ENCODE measurements around the gene EPHA8.

Gene EPHA8

DNA sequence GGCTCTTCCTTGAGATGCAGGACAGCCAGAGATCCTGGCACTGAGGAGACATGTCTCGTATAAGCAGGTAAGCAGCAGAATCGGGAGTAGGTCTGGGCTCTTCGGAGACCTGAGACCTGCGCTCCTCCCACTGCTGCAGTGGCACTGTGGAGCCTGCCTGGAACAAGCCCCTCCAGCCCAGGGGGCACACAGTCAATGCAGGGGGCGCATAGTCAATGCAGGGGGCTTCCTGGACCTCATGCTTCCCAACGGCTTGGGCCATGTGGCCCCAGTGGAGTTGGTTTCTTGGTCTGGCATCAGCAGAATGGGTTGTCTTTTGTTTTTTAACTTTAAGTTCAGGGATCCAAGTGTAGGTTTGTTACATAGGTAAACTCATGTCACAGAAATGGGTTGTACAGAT is 27.9 kb upstream of the EPHA8 start:
- no peak for DNase-seq (ENCODE audit: low read depth in 2 of 3, low spot score in 1 of 3)

DNA sequence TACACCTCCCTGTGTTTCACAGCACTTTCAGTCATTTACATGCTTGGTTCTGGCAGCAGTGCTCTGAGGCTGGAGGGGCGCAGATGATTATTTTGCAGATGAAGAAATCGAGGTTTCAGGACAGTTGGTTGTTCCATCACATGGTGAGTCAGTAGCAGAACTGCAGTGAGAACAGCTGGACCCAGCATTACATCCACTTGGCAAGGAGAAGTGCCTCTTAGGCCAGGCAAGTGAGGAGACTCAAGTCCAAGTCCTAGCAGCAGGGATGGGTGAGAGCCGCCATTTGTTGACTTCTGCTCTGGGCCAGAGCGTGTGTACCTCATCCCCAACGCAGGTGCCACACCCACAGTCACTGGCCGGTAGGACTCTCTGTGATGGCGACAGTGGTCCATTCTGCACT is 26.8 kb upstream of the EPHA8 start:
- no peak for DNase-seq (ENCODE audit: low read depth in 2 of 3, low spot score in 1 of 3)

- DNase-seq (ENCODE audit: low read depth in 2 of 3, low spot score in 1 of 3): no peak
These were observed 25.7 kb upstream of the EPHA8 start for GRCh38 chr1:22537441-22538139.

GRCh38 chr1:22539510-22540118 is 23.7 kb upstream of the EPHA8 start:
- DNase-seq (ENCODE audit: low read depth in 2 of 3, low spot score in 1 of 3): no peak

GRCh38 chr1:22540337-22540736 is 23.0 kb upstream of the EPHA8 start:
- DNase-seq (ENCODE audit: low read depth in 2 of 3, low spot score in 1 of 3): no peak

DNA sequence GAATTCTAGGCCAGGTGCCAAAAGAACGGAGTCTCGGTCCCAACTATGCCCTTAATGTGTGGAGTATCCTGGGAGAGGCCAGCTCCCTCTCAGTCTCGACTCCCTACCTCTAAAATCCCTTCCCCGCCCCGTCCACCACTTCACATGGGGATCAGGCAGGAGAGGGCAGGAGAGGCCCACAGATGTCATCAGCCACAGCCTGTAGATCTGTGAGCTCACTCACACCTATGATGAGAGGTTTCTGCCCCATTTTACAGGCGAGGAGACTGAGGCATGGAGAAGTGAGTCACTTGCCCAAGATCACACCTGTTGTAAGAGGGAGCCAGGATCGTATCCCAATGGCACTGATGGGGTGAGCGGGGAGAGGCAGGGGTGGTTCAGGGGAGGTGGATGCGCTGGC is 20.4 kb upstream of the EPHA8 start:
- DNase-seq (ENCODE audit: low read depth in 2 of 3, low spot score in 1 of 3): no peak

DNA sequence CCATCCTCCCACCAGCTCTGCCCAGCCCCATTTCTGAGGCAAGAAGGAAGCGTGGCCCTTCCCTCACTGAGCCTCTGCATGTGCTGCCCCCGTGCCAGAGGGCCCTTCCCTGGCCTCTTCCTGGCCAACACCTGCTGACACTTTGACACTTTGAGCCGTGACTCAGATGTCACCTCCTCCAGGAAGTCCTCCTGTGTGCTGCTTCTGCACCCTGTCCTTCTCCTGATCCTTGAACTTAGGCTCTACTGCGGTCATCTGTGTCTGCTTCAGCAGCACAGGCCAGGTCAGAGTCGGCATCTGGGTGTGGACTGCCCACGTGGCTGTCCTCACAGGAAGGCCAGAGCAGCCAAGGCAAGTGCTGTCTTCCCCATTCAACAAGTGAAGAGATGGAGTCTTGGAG is 19.6 kb upstream of the EPHA8 start:
- no peak for DNase-seq (ENCODE audit: low read depth in 2 of 3, low spot score in 1 of 3)

- no peak for DNase-seq (ENCODE audit: low read depth in 2 of 3, low spot score in 1 of 3)
These were observed 18.7 kb upstream of the EPHA8 start for GRCh38 chr1:22544606-22545005.

DNA sequence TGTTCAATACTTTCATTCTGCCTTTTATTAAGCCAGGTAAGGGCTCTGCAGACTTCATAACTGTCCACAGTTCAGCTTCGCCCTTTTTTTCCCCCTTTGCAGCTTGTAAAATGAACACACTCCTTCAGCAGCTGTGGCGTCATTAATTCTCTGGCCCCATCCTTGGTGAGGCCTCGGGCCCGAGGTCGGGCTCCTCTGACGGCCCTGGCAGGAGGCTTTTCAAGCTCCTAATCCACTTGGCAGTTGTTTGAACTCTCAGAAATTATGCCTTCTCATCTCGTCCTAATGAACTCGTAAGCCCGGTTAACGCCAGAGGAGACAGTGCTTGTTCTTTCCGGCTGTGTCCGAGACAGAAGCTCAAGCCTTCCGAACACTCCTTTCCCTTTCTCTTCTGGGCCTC is 18.1 kb upstream of the EPHA8 start:
- DNase-seq (ENCODE audit: low read depth in 2 of 3, low spot score in 1 of 3): no peak

DNA sequence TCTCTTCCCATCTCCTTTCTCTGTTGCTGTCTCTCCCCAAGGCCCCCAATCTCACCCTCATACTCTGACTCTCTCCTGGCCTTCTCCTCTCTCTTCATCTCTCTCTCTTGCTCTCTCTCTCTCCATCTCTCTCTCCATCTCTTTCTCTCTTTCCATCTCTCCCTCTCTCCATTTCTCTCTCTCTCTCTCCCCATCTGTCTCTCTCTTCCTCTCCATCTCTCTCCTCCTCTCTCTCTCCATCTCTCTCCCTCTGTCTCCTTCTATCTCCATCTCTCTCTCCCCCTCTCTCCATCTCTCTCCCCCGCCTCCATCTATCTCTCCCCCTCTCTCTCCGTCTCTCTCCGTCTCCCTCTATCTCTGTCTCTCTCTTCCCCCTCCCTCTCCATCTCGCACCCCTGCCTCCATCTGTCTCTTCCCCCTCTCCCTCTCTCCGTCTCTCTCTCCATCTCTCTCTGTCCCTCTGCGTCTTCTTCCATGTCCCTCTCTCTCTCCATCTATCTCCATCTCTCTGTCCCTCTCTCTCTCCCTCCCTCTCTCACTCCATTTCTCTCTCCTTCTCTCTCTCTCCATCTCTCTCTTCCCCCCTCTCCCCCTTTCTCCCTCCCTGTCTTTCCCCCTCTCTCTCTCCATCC is 16.0 kb upstream of the EPHA8 start:
- no peak for DNase-seq (ENCODE audit: low read depth in 2 of 3, low spot score in 1 of 3)

DNA sequence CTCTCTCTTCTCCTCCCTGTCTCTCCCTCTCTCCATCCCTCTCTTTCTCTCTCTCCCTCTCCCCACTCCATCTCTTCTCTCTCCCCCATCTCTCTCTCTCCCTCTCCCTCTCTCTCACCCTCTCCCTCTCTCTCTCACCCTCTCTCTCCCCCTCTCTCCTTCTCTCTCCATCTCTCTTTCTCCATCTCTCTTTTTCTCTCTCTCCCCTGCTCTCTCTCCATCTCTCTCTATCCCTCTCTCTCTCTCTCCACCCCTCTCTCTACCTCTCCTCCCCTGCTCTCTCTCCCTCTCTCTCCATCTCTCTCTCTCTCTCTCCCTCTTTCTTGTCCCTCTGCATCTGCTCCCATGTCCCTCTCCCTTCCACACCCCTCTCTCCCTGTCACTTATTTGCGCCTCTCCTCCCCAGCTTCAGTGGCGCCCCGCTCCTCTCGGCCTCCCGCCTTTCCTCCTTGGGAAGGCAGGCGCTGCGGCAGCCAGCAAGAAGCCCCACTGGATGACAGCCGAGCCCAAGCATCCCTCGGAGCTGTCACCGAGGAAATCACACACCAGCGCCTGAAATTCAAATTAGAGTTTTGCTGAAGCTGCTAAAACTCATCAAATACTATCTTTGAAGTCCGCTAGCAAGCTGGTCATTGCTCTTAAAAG is 15.3 kb upstream of the EPHA8 start:
- no peak for DNase-seq (ENCODE audit: low read depth in 2 of 3, low spot score in 1 of 3)

- no peak for DNase-seq (ENCODE audit: low read depth in 2 of 3, low spot score in 1 of 3)
These were observed 13.3 kb upstream of the EPHA8 start for GRCh38 chr1:22550021-22550420.

DNA sequence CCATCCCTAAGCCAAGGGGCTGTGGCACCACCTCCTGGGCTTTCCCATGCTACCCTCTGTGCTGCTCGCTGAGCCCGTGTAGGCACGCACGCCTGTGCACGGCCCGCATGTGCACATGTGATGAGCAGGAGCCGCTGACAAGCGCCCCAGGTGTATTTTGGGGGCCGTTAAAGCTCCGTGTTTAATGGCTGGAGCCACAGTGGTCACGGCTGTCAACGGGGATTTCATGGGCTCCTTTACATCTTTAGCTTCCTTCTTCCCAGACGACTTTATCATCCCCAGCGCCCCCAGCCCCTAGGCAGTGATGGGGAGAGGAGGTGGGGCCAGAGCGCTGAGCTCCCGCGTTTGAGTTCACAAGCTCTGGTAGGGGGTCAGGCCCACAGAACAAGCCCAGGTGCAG is 11.7 kb upstream of the EPHA8 start:
- no peak for DNase-seq (ENCODE audit: low read depth in 2 of 3, low spot score in 1 of 3)

GRCh38 chr1:22552021-22552420 is 11.3 kb upstream of the EPHA8 start:
- no peak for DNase-seq (ENCODE audit: low read depth in 2 of 3, low spot score in 1 of 3)

- no peak for DNase-seq (ENCODE audit: low read depth in 2 of 3, low spot score in 1 of 3)
These were observed 10.0 kb upstream of the EPHA8 start for GRCh38 chr1:22553104-22553880.

- DNase-seq (ENCODE audit: low read depth in 2 of 3, low spot score in 1 of 3): no peak
These were observed 9.2 kb upstream of the EPHA8 start for GRCh38 chr1:22553991-22554522.

- no peak for DNase-seq (ENCODE audit: low read depth in 2 of 3, low spot score in 1 of 3)
These were observed 8.0 kb upstream of the EPHA8 start for GRCh38 chr1:22555371-22555656.

- DNase-seq (ENCODE audit: low read depth in 2 of 3, low spot score in 1 of 3): no peak
These were observed 6.7 kb upstream of the EPHA8 start for GRCh38 chr1:22556391-22557104.

DNA sequence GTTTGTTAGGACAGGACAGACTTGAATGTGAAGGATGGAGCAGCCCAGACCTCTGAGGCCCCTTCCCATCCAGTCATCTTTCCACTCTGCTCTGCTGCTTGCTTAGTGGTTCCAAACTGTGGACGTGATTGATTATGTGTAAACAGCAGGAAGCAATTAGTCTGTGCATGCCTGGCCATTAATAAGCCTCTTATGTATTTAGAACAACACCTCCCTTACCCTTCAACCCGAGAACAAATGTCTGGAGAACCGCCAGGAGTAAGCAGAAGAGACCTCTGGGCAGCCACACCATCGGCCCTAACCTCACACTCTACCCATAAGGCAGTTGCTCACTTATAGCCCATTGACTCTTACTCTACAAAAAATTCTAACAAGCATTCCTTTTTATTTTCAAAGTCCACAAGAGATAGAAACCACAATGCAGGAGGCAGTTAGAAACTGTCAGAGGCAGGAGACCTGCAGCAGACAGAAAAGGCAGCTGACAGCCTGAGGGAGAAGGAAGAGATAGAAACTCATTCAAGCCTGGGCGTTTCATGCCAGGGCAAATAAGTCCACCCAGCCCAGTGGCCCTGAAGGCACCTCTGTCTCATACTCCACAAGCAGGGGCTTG is 5.8 kb upstream of the EPHA8 start:
- no peak for DNase-seq (ENCODE audit: low read depth in 2 of 3, low spot score in 1 of 3)
